ENCODE data around the gene SLC25A43. TPM values are rescaled to one million over a fixed set of nuclear protein-coding genes. Genes with fewer than 3 reads are reported as not detected.

SLC25A43 gene
- total RNA-seq, 1 experiment from 2014 or later: 4.5 TPM

DNA sequence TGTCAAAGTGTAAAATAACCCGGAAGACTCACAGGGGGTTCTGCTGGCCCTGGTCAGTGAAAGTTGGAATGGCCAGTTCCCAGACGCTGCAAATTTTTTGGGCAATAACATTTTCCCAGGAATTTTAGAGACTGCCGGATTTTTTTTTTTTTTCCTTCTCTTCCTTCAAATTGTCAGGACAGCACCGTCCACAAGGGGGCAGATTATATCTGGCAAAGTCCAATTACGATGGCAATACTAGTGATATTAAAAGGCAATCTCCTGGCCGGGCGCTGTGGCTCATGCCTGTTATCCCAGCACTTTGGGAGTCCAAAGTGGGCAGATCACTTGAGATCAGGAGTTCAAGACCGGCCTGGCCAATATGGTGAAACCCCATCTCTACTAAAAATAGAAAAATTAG is 89.6 kb downstream of the SLC25A43 start:
- CTCF ChIA-PET: interaction anchor here (1.1 to 3.7 kb wide), 4 partner anchors 10 to 24 kb away, joined by 4 to 36 read pairs (median 5); no protein-coding TSS in a partner anchor
- ATAC-seq: no peak

DNA sequence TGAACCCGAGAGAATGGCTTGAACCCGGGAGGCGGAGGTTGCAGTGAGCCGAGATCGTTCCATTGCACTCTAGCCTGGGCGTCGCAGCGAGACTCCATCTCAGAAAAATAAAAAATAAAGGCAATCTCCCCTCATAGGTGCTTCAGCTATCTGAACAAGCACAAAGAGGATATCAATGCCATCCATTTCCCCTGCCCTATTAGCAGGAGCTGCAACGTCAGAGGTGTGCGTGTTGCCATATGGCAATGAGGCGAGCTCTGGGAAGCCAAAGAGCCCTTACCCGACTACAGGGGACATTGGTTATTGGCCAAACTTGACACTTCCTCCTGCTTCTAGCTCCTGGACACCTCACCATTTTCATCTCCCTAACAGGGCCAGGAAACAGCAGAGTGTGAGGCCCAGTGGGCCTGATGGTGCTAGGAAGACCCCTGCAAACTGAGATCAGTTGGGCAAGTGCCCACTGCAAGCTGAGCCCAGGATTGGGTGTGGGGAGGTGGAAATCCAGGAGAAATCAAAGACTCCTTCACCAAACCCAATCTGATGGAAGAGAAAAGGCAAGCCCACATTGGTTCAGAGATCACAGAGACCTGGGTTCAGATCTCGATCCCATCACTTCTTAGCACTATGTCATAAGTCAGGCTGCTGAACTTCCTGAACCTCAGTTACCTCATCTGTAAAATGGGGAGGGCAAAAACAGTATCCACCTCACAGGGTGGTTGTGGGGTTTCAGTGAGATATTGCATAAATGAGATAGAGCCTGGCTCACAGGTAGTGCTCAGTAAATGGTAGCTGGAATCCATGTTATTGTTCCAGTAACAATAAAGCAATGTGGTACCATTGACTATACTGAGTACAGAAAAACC is 90.3 kb downstream of the SLC25A43 start:
- DNase-seq (ENCODE audit: low spot score) (no peak), ATAC-seq (no peak)
- no peaks in the 10 kb centered on the region for H3K27me3 Mint-ChIP-seq (ENCODE audit: low read depth)
- ChIA-PET POLR2A (no interaction called here), CTCF (interaction anchor here (0.7 to 3.7 kb wide), 5 partner anchors 9 to 58 kb away, joined by 3 to 36 read pairs (median 4); no protein-coding TSS in a partner anchor)
- no peaks in the 10 kb centered on the region for H3K36me3 Mint-ChIP-seq
- TF ChIP-seq NR2C2 (CRISPR knock-in tag; IDR thresholded peaks at IDR 0.05) (no peak), GRHL2 (CRISPR knock-in tag; IDR thresholded peaks at IDR 0.05; ENCODE audit: insufficient replicate concordance, severe bottlenecking) (no peak), TP53 (CRISPR knock-in tag; IDR thresholded peaks at IDR 0.05) (no peak), FOXP1 (CRISPR knock-in tag; IDR thresholded peaks at IDR 0.05; ENCODE audit: borderline replicate concordance) (no peak)
- TF ChIP-seq, protein P1, sequence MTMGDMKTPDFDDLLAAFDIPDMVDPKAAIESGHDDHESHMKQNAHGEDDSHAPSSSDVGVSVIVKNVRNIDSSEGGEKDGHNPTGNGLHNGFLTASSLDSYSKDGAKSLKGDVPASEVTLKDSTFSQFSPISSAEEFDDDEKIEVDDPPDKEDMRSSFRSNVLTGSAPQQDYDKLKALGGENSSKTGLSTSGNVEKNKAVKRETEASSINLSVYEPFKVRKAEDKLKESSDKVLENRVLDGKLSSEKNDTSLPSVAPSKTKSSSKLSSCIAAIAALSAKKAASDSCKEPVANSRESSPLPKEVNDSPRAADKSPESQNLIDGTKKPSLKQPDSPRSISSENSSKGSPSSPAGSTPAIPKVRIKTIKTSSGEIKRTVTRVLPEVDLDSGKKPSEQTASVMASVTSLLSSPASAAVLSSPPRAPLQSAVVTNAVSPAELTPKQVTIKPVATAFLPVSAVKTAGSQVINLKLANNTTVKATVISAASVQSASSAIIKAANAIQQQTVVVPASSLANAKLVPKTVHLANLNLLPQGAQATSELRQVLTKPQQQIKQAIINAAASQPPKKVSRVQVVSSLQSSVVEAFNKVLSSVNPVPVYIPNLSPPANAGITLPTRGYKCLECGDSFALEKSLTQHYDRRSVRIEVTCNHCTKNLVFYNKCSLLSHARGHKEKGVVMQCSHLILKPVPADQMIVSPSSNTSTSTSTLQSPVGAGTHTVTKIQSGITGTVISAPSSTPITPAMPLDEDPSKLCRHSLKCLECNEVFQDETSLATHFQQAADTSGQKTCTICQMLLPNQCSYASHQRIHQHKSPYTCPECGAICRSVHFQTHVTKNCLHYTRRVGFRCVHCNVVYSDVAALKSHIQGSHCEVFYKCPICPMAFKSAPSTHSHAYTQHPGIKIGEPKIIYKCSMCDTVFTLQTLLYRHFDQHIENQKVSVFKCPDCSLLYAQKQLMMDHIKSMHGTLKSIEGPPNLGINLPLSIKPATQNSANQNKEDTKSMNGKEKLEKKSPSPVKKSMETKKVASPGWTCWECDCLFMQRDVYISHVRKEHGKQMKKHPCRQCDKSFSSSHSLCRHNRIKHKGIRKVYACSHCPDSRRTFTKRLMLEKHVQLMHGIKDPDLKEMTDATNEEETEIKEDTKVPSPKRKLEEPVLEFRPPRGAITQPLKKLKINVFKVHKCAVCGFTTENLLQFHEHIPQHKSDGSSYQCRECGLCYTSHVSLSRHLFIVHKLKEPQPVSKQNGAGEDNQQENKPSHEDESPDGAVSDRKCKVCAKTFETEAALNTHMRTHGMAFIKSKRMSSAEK (CRISPR knock-in tag; IDR thresholded peaks at IDR 0.05; ENCODE audit: borderline replicate concordance): no peak
- TF ChIP-seq, protein P2, sequence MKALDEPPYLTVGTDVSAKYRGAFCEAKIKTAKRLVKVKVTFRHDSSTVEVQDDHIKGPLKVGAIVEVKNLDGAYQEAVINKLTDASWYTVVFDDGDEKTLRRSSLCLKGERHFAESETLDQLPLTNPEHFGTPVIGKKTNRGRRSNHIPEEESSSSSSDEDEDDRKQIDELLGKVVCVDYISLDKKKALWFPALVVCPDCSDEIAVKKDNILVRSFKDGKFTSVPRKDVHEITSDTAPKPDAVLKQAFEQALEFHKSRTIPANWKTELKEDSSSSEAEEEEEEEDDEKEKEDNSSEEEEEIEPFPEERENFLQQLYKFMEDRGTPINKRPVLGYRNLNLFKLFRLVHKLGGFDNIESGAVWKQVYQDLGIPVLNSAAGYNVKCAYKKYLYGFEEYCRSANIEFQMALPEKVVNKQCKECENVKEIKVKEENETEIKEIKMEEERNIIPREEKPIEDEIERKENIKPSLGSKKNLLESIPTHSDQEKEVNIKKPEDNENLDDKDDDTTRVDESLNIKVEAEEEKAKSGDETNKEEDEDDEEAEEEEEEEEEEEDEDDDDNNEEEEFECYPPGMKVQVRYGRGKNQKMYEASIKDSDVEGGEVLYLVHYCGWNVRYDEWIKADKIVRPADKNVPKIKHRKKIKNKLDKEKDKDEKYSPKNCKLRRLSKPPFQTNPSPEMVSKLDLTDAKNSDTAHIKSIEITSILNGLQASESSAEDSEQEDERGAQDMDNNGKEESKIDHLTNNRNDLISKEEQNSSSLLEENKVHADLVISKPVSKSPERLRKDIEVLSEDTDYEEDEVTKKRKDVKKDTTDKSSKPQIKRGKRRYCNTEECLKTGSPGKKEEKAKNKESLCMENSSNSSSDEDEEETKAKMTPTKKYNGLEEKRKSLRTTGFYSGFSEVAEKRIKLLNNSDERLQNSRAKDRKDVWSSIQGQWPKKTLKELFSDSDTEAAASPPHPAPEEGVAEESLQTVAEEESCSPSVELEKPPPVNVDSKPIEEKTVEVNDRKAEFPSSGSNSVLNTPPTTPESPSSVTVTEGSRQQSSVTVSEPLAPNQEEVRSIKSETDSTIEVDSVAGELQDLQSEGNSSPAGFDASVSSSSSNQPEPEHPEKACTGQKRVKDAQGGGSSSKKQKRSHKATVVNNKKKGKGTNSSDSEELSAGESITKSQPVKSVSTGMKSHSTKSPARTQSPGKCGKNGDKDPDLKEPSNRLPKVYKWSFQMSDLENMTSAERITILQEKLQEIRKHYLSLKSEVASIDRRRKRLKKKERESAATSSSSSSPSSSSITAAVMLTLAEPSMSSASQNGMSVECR (CRISPR knock-in tag; IDR thresholded peaks at IDR 0.05; ENCODE audit: borderline replicate concordance): no peak
- no peak overlapping the region for H3K27ac Mint-ChIP-seq
- H3K9me3 Mint-ChIP-seq: no peaks in the 10 kb centered on the region
- H3K4me3 Mint-ChIP-seq: no peak overlapping the region
- no peaks in the 10 kb centered on the region for H3K4me1 Mint-ChIP-seq

More for the DNA sequence above, 89.6 kb downstream of the SLC25A43 start:
- DNase-seq (ENCODE audit: low spot score): peak; percentile 36
- no peaks in the 10 kb centered on the region for H3K36me3 Mint-ChIP-seq
- POLR2A ChIA-PET: no interaction called here
- H3K27ac Mint-ChIP-seq: no peak overlapping the region
- H3K4me3 Mint-ChIP-seq: no peak overlapping the region
- no peaks in the 10 kb centered on the region for H3K9me3 Mint-ChIP-seq
- H3K27me3 Mint-ChIP-seq (ENCODE audit: low read depth): 0 out of 2 replicates have a peak, but pooled peaks cover under 1% of the 10 kb centered on the region
- TF ChIP-seq CREM (CRISPR knock-in tag; IDR thresholded peaks at IDR 0.05) (no peak), ETV6 (CRISPR knock-in tag; IDR thresholded peaks at IDR 0.05) (no peak)
- TF ChIP-seq, protein P3, sequence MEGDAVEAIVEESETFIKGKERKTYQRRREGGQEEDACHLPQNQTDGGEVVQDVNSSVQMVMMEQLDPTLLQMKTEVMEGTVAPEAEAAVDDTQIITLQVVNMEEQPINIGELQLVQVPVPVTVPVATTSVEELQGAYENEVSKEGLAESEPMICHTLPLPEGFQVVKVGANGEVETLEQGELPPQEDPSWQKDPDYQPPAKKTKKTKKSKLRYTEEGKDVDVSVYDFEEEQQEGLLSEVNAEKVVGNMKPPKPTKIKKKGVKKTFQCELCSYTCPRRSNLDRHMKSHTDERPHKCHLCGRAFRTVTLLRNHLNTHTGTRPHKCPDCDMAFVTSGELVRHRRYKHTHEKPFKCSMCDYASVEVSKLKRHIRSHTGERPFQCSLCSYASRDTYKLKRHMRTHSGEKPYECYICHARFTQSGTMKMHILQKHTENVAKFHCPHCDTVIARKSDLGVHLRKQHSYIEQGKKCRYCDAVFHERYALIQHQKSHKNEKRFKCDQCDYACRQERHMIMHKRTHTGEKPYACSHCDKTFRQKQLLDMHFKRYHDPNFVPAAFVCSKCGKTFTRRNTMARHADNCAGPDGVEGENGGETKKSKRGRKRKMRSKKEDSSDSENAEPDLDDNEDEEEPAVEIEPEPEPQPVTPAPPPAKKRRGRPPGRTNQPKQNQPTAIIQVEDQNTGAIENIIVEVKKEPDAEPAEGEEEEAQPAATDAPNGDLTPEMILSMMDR (IDR thresholded peaks at IDR 0.05): peak; percentile 35
- TF ChIP-seq, protein P4, sequence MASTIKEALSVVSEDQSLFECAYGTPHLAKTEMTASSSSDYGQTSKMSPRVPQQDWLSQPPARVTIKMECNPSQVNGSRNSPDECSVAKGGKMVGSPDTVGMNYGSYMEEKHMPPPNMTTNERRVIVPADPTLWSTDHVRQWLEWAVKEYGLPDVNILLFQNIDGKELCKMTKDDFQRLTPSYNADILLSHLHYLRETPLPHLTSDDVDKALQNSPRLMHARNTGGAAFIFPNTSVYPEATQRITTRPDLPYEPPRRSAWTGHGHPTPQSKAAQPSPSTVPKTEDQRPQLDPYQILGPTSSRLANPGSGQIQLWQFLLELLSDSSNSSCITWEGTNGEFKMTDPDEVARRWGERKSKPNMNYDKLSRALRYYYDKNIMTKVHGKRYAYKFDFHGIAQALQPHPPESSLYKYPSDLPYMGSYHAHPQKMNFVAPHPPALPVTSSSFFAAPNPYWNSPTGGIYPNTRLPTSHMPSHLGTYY (CRISPR knock-in tag; IDR thresholded peaks at IDR 0.05): no peak
- no peaks in the 10 kb centered on the region for H3K4me1 Mint-ChIP-seq

Data from WTC11 (cell line).